ENCODE measurements around the gene UBE3D.

DNA sequence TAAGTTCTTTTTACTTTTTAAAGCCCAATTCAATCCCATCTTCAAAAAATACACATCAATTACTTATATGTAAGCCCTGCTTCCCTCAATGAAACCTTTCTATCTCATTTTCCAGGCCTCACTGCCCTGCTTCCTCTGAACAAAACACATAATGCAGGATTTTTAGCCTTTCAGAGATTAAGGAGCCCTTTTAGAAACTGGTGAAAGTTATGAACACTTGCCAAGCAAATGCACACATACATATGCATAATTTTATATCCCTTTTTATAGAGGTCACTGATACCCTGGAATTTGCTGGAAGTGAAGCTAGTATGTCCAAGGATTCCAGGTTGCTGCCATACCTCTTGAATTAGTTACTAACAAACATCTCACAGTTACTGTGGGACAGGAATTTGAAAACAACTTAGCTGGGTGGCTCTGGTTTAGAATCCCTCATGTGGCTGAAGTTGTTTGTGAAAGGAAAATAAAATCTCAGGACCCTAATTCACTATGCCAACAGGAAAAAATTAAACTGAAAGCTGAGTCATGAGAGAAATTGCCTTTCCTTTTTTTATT is 75.8 kb downstream of the UBE3D start:
- no peak for TF ChIP-seq CTCF (IDR thresholded peaks at IDR 0.05)
- TF ChIP-seq POLR2A (IDR thresholded peaks at IDR 0.05), result no peak

All from Peyer's patch (tissue), 4 donors.